Spleen (tissue), 11 donors: ENCODE results near the gene GNGT2. TPM values are rescaled to one million over a fixed set of nuclear protein-coding genes. Genes with fewer than 3 reads are reported as not detected.
A peak's percentile ranks its signal among the peaks of the same experiment; 100 is the strongest.

Experiments used
- DNase-seq: peaks from one replicate; pipeline ENCODE4 v3.0.0-alpha.2; 2020
- H3K27ac ChIP-seq, 8 donors: fragments of 200-600 bp; sonication (generic) in 7 of 8; 1 replicate in 4 of 8; 2 replicates in 4 of 8; pipeline versions ENCODE4 v1.5.0 to v1.8.0; 2016 to 2021; ENCODE audit warnings: inconsistent platforms in 4 of 8, mild to moderate bottlenecking in 4 of 8, moderate library complexity in 1 of 8
- H3K27me3 ChIP-seq, 7 donors: fragments of 200-600 bp; sonication (generic) in 6 of 7; replicated peaks in 1 of 7; 1 replicate in 4 of 7; 2 replicates in 3 of 7; pipeline versions ENCODE4 v1.5.0 to v1.8.0; 2016 to 2021; ENCODE audit warnings: inconsistent platforms in 3 of 7, mild to moderate bottlenecking in 1 of 7
- H3K36me3 ChIP-seq, 6 donors: fragments of 200-600 bp; sonication (generic) in 5 of 6; 1 replicate in 4 of 6; 2 replicates in 2 of 6; pipeline versions ENCODE4 v1.5.0 to v1.8.0; 2016 to 2021; ENCODE audit warnings: inconsistent platforms in 2 of 6
- H3K4me1 ChIP-seq, 6 donors: fragments of 200-600 bp; sonication (generic) in 5 of 6; 1 replicate in 3 of 6; 2 replicates in 3 of 6; pipeline versions ENCODE4 v1.5.0 to v1.8.0; 2016 to 2021; ENCODE audit warnings: inconsistent platforms in 3 of 6
- H3K4me3 ChIP-seq, 8 donors: fragments of 200-600 bp; sonication (generic) in 7 of 8; 1 replicate in 4 of 8; 2 replicates in 4 of 8; pipeline versions ENCODE4 v1.5.0 to v1.8.0; 2016 to 2021; ENCODE audit warnings: inconsistent platforms in 4 of 8, mild to moderate bottlenecking in 4 of 8, moderate library complexity in 2 of 8
- H3K9me3 ChIP-seq, 8 donors: fragments of 200-600 bp; sonication (generic) in 7 of 8; 1 replicate in 4 of 8; 2 replicates in 4 of 8; pipeline versions ENCODE4 v1.5.0 to v1.8.0; 2016 to 2021; ENCODE audit warnings: inconsistent platforms in 4 of 8
- POLR2A ChIP-seq, 3 donors: fragments of 450-650 bp; IDR thresholded peaks; one replicate each; pipeline ENCODE4 v1.5.1; 2017; ENCODE audit warnings: antibody characterized with exemption in 3 of 3, mild to moderate bottlenecking in 1 of 3
- POLR2AphosphoS5 ChIP-seq, 3 donors: sonication (generic); formaldehyde crosslinking; IDR thresholded peaks; one replicate each; pipeline ENCODE4 v1.5.1; 2017; ENCODE audit warnings: antibody characterized with exemption in 3 of 3
- WGBS, 5 donors: extraction: QIAGEN DNeasy Blood & Tissue Kit in 3 of 5; methylation state at CpG; one replicate each; pipeline versions ENCODE4 v1.1.5 to v1.1.7; 2013 to 2018; 5-methylcytosine and 5-hydroxymethylcytosine counted together
- intact Hi-C: fragments of 100-400 bp; cut with DNase I; formaldehyde crosslinking; loops from one replicate; pipeline ENCODE4 v1.15.0; 2023; ENCODE audit warnings: low total_unique reads
- polyA plus RNA-seq, 3 donors: library from polyadenylated mRNA; stranded (reverse); fragments of 200-250 nt; gene quantifications; one replicate each; pipeline ENCODE4 v1.2.1, GENCODE V29; 2013
- total RNA-seq, 7 donors: library from RNA; depleted of rRNA in 3 of 7; stranded (reverse); fragments of >200 nt in 3 of 7; fragmentation: NEBNext Ultra II Directional in 4 of 7; extraction: Animal tissue kit (Norgen Biotek cat#: 25700) in 4 of 7; gene quantifications; one replicate each; pipeline versions ENCODE4 v1.1.0 to v1.2.1, GENCODE V29; 2016 to 2021
- TF ChIP-seq, protein P1 (sequence below), 11 experiments: fragments of 200-600 bp in 7 of 11; fragments of 450-650 bp in 4 of 11; sonication (generic) in 4 of 11; IDR thresholded peaks in 8 of 11; conservative IDR thresholded peaks in 3 of 11; 1 replicate in 7 of 11; 2 replicates in 4 of 11; pipeline versions ENCODE4 v1.4.0 to v1.8.0; 2016 to 2021; ENCODE audit warnings: antibody characterized with exemption in 11 of 11, inconsistent platforms in 4 of 11, mild to moderate bottlenecking in 1 of 11
- donor health status: healthy with polysubstance abuse.
- donor health status: DM: no; HTN: no; CAD: no; lungs with moderate emphysema.
- donor health status: DM: no; HTN: no; CAD: no.
- donor health status: Bipolar disorder and iron deficiency.
- donor health status: healthy.
- donor health status: DM: no; HTN: no; CAD: no.
- donor health status: DM: yes; HTN: yes; CAD: no.

Gene GNGT2
- total and polyA plus RNA-seq, 10 donors: 17.2 to 42.9 (median 22.6) TPM

DNA sequence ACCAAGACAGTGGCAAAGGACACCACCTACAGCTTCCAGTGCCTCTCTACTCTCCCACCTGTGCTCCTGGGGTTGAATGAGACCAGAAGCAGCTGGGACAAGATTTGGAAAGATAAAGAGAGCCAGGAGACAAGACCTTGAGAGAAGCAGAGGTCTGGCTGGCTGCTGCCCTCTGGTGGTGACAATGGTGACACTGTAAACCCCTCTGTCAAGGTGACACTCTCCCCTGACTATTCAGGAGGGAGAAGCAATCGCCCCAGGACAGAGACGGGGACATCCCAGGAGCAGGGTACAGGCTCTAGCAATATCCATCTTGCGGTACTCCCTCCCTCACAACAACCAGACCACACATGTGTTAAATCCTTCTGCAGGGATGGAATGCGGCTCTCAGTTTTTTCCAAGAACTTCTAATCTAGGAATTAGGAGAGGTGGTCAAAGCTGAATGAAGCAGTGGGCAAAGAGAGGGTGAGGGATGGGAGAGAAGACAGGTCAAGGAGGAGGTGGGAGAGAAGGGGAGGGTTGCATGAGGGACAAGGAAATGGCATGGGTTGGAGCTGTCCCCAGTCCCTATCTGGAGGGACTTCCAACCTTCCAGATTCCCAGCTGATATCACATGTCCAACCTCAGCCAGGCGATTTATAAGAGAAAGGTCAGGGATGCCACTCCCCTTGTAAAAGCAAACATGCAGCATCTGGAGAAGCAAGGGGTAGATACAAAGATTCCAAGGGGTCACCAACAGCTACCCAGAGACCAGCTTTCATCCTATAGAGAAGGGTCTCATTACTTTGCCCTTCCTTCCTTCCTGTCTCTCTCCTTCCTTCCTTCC, 17.3 kb upstream of the GNGT2 start:
- peaks cover 0 to 42% (median 2%) of the 10 kb centered on the region in 6 donors for H3K36me3 ChIP-seq
- H3K27ac ChIP-seq: peak overlapping the region in 2 of 8 donors; percentile 13 to 43
- TF ChIP-seq POLR2A (IDR thresholded peaks at IDR 0.05) (no peak), POLR2AphosphoS5 (IDR thresholded peaks at IDR 0.05) (peak in 2 of 3 donors; percentile 41 to 77)
- TF ChIP-seq, protein P1, sequence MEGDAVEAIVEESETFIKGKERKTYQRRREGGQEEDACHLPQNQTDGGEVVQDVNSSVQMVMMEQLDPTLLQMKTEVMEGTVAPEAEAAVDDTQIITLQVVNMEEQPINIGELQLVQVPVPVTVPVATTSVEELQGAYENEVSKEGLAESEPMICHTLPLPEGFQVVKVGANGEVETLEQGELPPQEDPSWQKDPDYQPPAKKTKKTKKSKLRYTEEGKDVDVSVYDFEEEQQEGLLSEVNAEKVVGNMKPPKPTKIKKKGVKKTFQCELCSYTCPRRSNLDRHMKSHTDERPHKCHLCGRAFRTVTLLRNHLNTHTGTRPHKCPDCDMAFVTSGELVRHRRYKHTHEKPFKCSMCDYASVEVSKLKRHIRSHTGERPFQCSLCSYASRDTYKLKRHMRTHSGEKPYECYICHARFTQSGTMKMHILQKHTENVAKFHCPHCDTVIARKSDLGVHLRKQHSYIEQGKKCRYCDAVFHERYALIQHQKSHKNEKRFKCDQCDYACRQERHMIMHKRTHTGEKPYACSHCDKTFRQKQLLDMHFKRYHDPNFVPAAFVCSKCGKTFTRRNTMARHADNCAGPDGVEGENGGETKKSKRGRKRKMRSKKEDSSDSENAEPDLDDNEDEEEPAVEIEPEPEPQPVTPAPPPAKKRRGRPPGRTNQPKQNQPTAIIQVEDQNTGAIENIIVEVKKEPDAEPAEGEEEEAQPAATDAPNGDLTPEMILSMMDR (IDR thresholded peaks at IDR 0.05 in 8 of 11, conservative IDR thresholded peaks at IDR 0.05 in 3 of 11): peak; percentile 74 to 94 (median 88)
- peaks cover 34 to 90% (median 64%) of the 10 kb centered on the region in 6 donors for H3K4me1 ChIP-seq
- peak; percentile 94 for DNase-seq
- no peak overlapping the region for H3K4me3 ChIP-seq
- H3K27me3 ChIP-seq: peaks cover 0 to 50% (median 13%) of the 10 kb centered on the region in 7 donors
- intact Hi-C loops: loop anchor here (2.0 kb wide), 1 partner anchor 47 kb away; no protein-coding TSS in a partner anchor
- WGBS, 5 donors: 19 to 29% (median 19%) methylated on average over 5 of the region's 5 CpGs
- H3K9me3 ChIP-seq: no peaks in the 10 kb centered on the region

DNA sequence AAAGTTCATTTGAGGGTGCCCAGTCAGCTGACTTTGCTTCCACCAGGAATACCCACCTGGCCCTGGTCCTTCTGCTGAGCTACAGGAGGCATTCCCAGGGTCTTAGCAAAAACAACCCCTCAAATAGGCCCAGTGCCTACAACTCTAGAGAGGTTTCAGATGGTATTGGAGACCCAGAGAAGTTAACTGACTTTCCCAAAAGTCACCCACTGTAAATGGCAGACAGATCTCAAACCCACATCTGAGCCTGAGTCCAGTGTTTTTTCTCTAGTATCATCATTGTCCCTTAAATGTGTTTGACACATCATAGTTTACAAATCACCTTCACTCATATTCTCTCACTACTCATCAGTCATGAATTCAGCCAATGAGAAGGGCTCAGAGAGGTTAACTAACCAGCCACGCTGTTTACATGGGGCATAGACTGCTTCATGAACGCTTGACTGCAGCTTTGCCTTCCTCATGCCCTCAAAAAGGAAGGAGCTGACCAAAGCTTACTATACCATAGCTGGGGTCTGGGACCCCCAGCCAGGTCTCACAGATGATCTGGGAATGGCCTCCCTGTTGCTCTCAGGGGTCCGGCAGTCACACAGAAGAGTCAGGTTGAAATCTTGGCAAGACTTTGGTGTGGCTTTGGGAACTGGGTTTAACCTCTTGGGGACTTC, 16.5 kb upstream of the GNGT2 start:
- Histone ChIP-seq H3K4me1 (peaks cover 35 to 97% (median 67%) of the 10 kb centered on the region in 6 donors), H3K27ac (peak overlapping the region in 2 of 8 donors; percentile 13 to 43), H3K27me3 (peaks cover 0 to 50% (median 13%) of the 10 kb centered on the region in 7 donors), H3K4me3 (no peak overlapping the region), H3K36me3 (peaks cover 0 to 50% (median 10%) of the 10 kb centered on the region in 6 donors), H3K9me3 (no peaks in the 10 kb centered on the region)
- no peak for DNase-seq
- intact Hi-C loops: loop anchor here (2.0 kb wide), 1 partner anchor 46 kb away; no protein-coding TSS in a partner anchor
- 54 to 77% (median 61%) methylated on average over 3 of the region's 3 CpGs for WGBS, 5 donors
- TF ChIP-seq POLR2AphosphoS5 (IDR thresholded peaks at IDR 0.05): no peak
- TF ChIP-seq POLR2A (IDR thresholded peaks at IDR 0.05): no peak
- TF ChIP-seq, protein P1 (IDR thresholded peaks at IDR 0.05 in 8 of 11, conservative IDR thresholded peaks at IDR 0.05 in 3 of 11): no peak

DNA sequence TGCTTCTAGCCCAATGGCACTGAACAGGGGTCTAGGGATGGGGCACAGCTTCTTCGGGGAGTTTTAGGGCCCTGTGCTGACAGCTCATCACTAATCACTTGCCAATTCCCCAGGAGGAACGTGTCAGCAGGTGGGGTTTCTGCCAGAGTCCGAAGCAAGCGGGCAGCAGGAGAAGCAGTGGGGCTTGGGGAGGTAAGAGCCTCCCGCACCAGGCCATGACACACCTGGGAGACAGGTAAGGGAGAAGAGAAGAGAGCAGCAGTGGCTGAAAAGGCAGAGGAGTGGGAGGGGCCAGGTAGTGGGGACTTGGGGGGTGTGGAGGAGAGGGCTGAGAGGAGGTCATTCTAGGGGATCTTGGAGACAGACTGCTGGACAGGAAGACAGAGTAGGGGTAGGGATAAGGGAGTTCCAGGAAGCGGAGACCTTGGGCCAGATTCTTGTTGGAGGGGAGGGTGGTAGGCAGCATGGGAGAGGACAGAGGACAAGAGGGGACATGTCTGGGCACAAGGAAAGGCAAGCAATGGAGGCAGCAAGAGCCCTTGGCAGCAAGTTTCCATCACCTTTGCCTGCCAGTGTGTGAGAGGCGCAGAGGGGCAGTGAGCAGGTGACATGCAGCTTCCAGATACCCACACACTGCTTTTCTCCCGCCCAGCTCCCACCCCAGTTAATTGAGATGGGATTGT, 15.3 kb upstream of the GNGT2 start:
- Histone ChIP-seq H3K27ac (no peak overlapping the region), H3K36me3 (peaks cover 0 to 62% (median 18%) of the 10 kb centered on the region in 6 donors), H3K27me3 (peaks cover 0 to 50% (median 13%) of the 10 kb centered on the region in 7 donors), H3K4me3 (no peak overlapping the region), H3K4me1 (peaks cover 35 to 95% (median 60%) of the 10 kb centered on the region in 6 donors), H3K9me3 (no peaks in the 10 kb centered on the region)
- TF ChIP-seq, protein P1 (IDR thresholded peaks at IDR 0.05 in 8 of 11, conservative IDR thresholded peaks at IDR 0.05 in 3 of 11): no peak
- no peak for TF ChIP-seq POLR2A (IDR thresholded peaks at IDR 0.05)
- peak; percentile 23 to 43 (median 26) for TF ChIP-seq POLR2AphosphoS5 (IDR thresholded peaks at IDR 0.05)
- intact Hi-C loops: loop anchor here (2.0 kb wide), 1 partner anchor 45 kb away; no protein-coding TSS in a partner anchor
- no peak for DNase-seq
- 84 to 94% (median 88%) methylated on average over 8 of the region's 8 CpGs for WGBS, 5 donors
